Testis (tissue), 2 donors: ENCODE results near the gene FBXO44.

ENCODE experiments used
- POLR2A ChIP-seq: fragments of 450-650 bp; IDR thresholded peaks from one replicate; pipeline ENCODE4 v1.6.1; 2017; ENCODE audit warnings: antibody characterized with exemption, mild to moderate bottlenecking, moderate library complexity
- TF ChIP-seq, protein P1 (sequence below), 3 experiments: fragments of 450-650 bp in 2 of 3; fragments of 200-600 bp in 1 of 3; sonication (generic) in 1 of 3; IDR thresholded peaks; one replicate each; pipeline ENCODE4 v1.5.1; 2016 to 2019; ENCODE audit warnings: antibody characterized with exemption in 3 of 3, mild to moderate bottlenecking in 2 of 3, moderate library complexity in 1 of 3

DNA sequence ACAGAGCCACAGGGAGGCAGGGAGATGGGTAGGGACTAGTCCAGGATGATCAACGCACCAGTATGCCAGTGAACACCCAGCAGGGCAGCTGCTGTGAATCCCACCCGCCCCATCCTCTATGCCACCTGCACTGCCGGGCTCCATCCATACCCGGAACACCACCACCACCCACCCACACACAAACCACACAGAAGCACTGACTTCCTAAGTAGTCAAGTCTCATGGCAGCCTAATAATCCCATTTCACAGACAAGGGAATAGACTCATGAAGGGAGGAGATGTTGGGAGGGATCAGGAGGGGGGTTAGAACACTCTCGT, 43.2 kb downstream of the FBXO44 start:
- TF ChIP-seq, protein P1, sequence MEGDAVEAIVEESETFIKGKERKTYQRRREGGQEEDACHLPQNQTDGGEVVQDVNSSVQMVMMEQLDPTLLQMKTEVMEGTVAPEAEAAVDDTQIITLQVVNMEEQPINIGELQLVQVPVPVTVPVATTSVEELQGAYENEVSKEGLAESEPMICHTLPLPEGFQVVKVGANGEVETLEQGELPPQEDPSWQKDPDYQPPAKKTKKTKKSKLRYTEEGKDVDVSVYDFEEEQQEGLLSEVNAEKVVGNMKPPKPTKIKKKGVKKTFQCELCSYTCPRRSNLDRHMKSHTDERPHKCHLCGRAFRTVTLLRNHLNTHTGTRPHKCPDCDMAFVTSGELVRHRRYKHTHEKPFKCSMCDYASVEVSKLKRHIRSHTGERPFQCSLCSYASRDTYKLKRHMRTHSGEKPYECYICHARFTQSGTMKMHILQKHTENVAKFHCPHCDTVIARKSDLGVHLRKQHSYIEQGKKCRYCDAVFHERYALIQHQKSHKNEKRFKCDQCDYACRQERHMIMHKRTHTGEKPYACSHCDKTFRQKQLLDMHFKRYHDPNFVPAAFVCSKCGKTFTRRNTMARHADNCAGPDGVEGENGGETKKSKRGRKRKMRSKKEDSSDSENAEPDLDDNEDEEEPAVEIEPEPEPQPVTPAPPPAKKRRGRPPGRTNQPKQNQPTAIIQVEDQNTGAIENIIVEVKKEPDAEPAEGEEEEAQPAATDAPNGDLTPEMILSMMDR (IDR thresholded peaks at IDR 0.05) = no peak
- no peak for TF ChIP-seq POLR2A
